Ishikawa (cell line): ENCODE data around the gene WWOX.

Experiments
- CEBPB ChIP-seq: IDR thresholded peaks from 2 replicates; pipeline ENCODE4 v1.6.1; 2012
- EP300 ChIP-seq: IDR thresholded peaks from 2 replicates; pipeline ENCODE4 v1.6.1; 2012; ENCODE audit warnings: borderline replicate concordance
- RAD21 ChIP-seq: IDR thresholded peaks from 2 replicates; pipeline ENCODE4 v1.6.1; 2012; ENCODE audit warnings: low read depth
- TAF1 ChIP-seq: IDR thresholded peaks from 2 replicates; pipeline ENCODE4 v1.6.1; 2012; ENCODE audit warnings: low read depth, mild to moderate bottlenecking
- TF ChIP-seq, protein P1 (sequence below): IDR thresholded peaks from 2 replicates; pipeline ENCODE4 v1.6.1; 2012

DNA sequence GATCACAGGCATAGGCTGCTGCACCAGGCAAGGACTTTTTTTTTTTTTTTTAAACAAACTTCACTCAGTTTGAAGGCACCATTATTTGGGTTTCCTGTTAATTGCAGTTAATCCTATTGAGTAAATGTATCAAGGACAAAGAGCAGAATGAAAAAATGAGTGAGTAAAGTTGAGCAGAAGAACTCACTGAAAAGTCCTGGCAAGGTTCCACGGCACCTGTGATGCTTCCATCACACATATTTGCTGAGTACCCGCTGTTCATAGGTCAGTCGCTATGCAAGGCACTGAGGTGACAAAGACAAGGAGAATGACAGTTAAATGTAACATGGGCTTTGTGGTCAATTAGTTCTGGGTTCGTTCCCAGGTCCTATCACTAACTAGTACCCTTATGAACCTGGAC, 831.1 kb downstream of the WWOX start:
- TF ChIP-seq EP300 (no peak), TAF1 (no peak), CEBPB (no peak), RAD21 (no peak)
- TF ChIP-seq, protein P1, sequence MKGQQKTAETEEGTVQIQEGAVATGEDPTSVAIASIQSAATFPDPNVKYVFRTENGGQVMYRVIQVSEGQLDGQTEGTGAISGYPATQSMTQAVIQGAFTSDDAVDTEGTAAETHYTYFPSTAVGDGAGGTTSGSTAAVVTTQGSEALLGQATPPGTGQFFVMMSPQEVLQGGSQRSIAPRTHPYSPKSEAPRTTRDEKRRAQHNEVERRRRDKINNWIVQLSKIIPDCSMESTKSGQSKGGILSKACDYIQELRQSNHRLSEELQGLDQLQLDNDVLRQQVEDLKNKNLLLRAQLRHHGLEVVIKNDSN: no peak
